ENCODE measurements around the gene FREM1. TPM values are rescaled to one million over a fixed set of nuclear protein-coding genes. Genes with fewer than 3 reads are reported as not detected.

The FREM1 gene
- total and polyA plus RNA-seq, 10 of the 15 experiments (the other 5 are each of a cell fraction or from before 2014, with no cell fraction given): 0.01 to 0.16 (median 0.08) TPM; not detected in 7

DNA sequence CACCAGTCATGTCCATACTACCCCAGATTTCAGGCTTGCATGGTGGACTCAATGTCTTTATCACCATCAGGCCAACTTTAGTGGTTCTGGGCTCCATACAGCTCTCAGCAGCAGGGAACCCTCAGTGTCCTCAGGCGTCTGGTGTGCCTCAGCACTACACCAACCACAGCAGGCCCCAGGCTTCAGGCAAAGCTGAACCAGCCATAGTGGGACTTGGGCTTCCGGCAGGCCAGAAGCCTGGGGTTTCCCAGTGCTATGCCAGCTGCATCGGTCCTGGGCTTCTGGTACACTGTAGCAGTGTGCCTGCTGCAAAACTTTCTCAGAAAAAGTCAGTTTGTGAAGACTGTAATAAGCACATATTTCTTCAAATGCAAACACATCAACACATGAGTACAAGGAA is 205.9 kb downstream of the FREM1 start:
- ATAC-seq (no peak), FAIRE-seq (no peak), DNase-seq (ENCODE audit: low read depth, low spot score) (no peak)
- Histone ChIP-seq H2AFZ (ENCODE audit: control insufficient read depth, low read depth, low read length) (no peak overlapping the region), H3K27me3 (replicated peaks in 1 of 2; ENCODE audit: control insufficient read depth in 2 of 2, insufficient read depth in 2 of 2, low read length in 1 of 2) (peaks cover 0 to 2% of the 10 kb centered on the region in 2 experiments; a peak in 2 of 4 replicates), H3K4me3 (no peak overlapping the region), H3K4me2 (ENCODE audit: control insufficient read depth, insufficient read depth) (no peak overlapping the region), H3K4me1 (ENCODE audit: control insufficient read depth, insufficient read depth, low read length) (no peaks in the 10 kb centered on the region), H3K27ac (ENCODE audit: control insufficient read depth, insufficient read depth) (no peak overlapping the region), H3K9ac (ENCODE audit: control insufficient read depth, insufficient read depth, low read length) (no peak overlapping the region), H3K9me3 (replicated peaks; ENCODE audit: control insufficient read depth, insufficient read depth, low read length) (peaks cover 5% of the 10 kb centered on the region), H3K79me2 (ENCODE audit: control insufficient read depth, insufficient read depth, low read length) (no peaks in the 10 kb centered on the region), H4K20me1 (ENCODE audit: control insufficient read depth, insufficient read depth) (no peaks in the 10 kb centered on the region), H3K36me3 (ENCODE audit: control insufficient read depth in 2 of 2, insufficient read depth in 2 of 2, low read length in 1 of 2) (no peaks in the 10 kb centered on the region)
- POLR2A ChIA-PET: no interaction called here
- BruUV-seq (replicated peaks): no TSS peak
- CTCF ChIA-PET: no interaction called here
- SMC1A ChIA-PET (ENCODE audit: uncharacterized antibody, unreplicated experiment): interaction anchor here (2.1 kb wide), 1 partner anchor 11 kb away, joined by 7 read pairs; the partner anchor contains the start of gene ZDHHC21
- in situ Hi-C loops (cut with MboI): no loop called here
- intact Hi-C loops (cut with micrococcal nuclease; ENCODE audit: unreplicated experiment): no loop called here
- 51% methylated on average over 3 of the region's 3 CpGs for WGBS (ENCODE audit: insufficient coverage, insufficient replicate concordance, low lambda C conversion rate, missing lambda C conversion rate)
- RAD21 ChIA-PET (ENCODE audit: unreplicated experiment): no interaction called here
- no peak for TF ChIP-seq GABPA (IDR thresholded peaks at IDR 0.05; ENCODE audit: low read depth)
- TF ChIP-seq FOXK2 (IDR thresholded peaks at IDR 0.05): no peak

DNA sequence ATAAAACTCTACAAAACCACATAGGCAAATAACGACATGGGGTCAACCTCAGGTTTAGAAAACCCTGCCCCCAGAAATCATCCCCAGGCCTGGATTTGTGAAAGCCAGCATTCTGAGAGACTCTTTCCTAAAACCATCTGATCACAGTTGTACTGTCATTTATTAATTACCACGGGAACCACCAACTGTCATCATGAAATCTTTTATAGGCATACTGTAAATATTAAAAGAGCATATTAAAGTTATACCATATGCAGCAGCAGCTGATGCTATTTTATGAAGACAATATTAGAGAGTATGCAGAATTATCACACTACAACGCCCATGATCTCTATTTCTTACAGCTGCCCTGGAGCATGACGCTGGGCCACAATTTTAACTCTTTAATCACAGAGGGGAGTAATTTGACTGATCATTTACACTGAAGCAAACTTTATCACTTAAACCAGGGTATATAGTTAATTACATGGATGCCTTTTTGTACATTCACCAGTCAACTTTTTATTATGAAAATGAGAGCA is 208.0 kb downstream of the FREM1 start:
- Histone ChIP-seq H3K4me3 (no peak overlapping the region), H3K4me1 (ENCODE audit: control insufficient read depth, insufficient read depth, low read length) (no peaks in the 10 kb centered on the region), H3K9me3 (replicated peaks; ENCODE audit: control insufficient read depth, insufficient read depth, low read length) (peaks cover 5% of the 10 kb centered on the region), H3K27me3 (replicated peaks in 1 of 2; ENCODE audit: control insufficient read depth in 2 of 2, insufficient read depth in 2 of 2, low read length in 1 of 2) (peaks cover 0 to 2% of the 10 kb centered on the region in 2 experiments; a peak in 2 of 4 replicates), H2AFZ (ENCODE audit: control insufficient read depth, low read depth, low read length) (no peak overlapping the region), H3K36me3 (ENCODE audit: control insufficient read depth in 2 of 2, insufficient read depth in 2 of 2, low read length in 1 of 2) (no peaks in the 10 kb centered on the region), H3K79me2 (ENCODE audit: control insufficient read depth, insufficient read depth, low read length) (no peaks in the 10 kb centered on the region), H3K27ac (ENCODE audit: control insufficient read depth, insufficient read depth) (no peak overlapping the region), H3K4me2 (ENCODE audit: control insufficient read depth, insufficient read depth) (no peak overlapping the region), H3K9ac (ENCODE audit: control insufficient read depth, insufficient read depth, low read length) (no peak overlapping the region), H4K20me1 (ENCODE audit: control insufficient read depth, insufficient read depth) (no peaks in the 10 kb centered on the region)
- in situ Hi-C loops (cut with MboI): no loop called here
- POLR2A ChIA-PET: no interaction called here
- BruUV-seq (replicated peaks): no TSS peak
- TF ChIP-seq RUNX3 (IDR thresholded peaks at IDR 0.05; ENCODE audit: low read length): no peak
- intact Hi-C loops (cut with micrococcal nuclease; ENCODE audit: unreplicated experiment): no loop called here
- FAIRE-seq (no peak), ATAC-seq (no peak), DNase-seq (ENCODE audit: low read depth, low spot score) (no peak)
- RAD21 ChIA-PET (ENCODE audit: unreplicated experiment): no interaction called here
- CTCF ChIA-PET: no interaction called here
- 3% methylated on average over 4 of the region's 4 CpGs for WGBS (ENCODE audit: insufficient coverage, insufficient replicate concordance, low lambda C conversion rate, missing lambda C conversion rate)
- SMC1A ChIA-PET (ENCODE audit: uncharacterized antibody, unreplicated experiment): no interaction called here
